NCI-H446 treated with DMSO at 0.1 percent for 48 hours (cell line): ENCODE data around the gene SYT17.

Experiments used
- DNase-seq: peaks from one replicate; lab custom pipeline; 2025; lab: John Stamatoyannopoulos, UW

The SYT17 gene

DNA sequence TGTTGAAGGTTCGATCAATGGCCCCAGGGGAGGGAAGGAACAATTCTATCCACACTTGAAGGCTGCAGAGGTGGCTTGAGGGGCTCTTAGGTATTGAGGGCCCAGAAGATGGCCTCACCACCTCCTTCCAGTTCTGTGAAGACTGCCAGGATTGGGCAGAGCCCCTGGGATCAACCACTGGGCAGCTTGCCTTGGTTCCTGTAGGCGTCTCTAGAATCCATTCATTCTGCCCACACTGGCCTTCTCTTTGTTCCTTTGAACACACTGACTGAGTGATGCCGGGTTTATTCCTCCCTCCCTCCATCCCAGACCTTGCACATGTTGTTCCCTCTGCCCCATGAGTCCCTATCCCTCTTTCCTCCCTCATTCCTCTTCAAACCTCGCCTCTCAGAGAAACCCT, 50.5 kb downstream of the SYT17 start:
- no peak for DNase-seq

DNA sequence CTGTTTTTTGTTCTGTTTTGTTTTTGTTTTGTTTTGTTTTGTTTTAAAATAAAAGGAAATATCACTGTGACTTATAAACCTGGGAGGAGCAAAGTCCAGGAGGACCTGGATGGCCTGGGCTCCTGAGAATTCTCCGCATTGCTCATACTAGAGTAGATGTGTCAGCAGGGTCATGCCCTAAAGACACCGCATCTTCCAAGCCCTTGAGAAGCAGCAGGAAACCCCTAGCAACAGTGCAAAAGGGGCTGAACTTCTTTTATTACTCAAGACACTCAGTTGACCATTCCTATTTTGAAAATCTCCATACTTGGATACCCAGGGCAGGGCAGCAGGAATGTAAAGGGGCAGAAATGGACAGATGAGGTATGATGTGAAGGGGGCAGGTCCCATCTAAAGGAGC, 51.8 kb downstream of the SYT17 start:
- no peak for DNase-seq

DNA sequence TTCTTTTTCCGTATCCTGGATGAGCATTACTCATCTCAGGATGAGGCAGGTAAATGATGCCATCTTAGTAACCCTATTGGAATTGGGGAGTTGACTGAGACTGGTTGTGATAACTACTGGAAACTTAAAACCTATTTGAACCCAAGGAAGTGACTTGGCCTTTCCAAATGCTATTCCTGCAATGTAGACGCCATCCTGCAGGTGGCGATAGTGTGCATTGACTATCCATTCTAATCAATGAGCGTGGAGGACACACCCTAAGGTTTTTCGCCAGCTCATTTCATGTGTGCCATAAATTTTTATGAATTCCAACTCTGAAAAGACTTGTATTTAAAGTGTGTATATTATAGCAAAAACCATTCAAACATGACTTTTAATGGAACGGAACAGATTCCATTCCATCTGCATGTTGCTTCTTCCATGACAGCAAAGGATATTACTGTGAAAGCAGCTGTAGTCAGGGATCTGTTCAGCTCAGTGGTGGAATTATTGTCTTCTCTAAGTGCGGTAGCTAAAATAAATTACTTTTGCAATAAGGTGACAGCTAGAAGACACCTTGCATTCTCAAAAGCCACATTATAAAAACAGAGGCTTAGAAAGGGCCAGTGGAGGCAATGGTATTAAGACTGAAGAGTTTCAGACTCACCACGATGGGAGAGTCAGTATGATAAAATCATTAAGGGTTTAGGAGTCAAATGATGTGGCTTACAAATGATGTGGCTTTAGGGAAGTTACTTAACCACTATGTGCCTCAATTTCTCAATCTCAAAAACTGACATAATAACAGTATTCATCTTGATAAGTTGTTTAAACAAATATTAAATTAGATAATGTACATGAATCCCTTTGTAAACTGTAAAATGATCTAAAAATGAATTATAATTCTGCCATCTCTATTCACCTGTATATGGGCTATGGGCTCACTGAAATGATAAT, 55.5 kb downstream of the SYT17 start:
- DNase-seq: no peak

DNA sequence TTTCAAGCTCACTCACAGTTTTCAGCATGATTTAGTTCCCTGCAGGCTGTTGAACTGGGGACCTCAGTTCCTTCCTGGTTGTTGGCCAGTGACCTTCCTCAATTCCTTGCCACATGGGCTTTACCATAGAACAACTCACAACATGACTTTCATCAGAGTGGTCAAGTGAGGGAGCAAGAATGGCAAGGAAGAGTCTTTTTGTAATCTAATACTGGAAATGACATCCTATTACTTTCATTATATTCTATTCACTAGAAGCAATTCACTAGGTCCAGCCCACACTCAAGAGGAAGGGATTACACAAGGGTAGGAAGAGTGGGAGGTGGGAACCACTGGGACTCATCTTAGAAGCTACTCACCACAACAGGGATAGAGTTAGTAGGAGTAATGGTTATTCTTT, 57.6 kb downstream of the SYT17 start:
- DNase-seq: no peak

DNA sequence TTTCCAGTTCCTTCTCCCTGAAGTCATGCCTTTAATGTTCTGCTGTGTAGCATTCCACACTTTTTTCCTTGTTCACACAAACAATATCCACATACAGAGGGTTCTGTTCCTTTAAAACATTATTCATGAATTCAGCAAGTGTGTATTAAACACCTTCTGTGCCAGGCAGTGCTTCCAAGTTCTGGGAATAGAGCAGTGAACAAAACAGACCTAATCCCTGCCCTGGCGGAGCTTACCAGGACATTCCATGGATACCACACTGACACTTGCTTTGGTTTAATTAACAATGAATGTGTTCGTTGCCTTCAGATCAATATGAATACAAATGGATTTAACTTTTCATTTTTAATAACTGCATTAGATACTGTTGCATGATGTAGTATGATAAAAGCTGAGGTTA, 59.6 kb downstream of the SYT17 start:
- DNase-seq: no peak

DNA sequence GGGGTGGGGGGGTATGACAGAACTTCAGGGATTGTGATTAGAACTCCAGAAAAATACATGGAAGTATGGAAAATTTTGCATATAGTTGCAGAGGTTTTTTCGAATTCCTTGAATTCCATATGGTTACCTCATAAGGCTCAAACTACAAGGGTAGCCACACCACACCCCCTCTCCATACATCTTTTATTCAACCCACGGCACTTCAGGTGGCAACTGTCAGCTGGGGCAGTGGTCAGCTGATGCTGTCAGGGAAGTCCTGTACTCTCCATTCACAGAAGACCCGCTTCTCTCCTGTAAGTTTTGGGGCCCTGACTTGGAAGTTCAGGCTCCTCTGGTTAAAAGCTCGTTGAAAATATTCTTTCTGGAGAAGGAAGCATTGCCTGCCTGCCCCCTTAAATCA, 60.0 kb downstream of the SYT17 start:
- DNase-seq: no peak

DNA sequence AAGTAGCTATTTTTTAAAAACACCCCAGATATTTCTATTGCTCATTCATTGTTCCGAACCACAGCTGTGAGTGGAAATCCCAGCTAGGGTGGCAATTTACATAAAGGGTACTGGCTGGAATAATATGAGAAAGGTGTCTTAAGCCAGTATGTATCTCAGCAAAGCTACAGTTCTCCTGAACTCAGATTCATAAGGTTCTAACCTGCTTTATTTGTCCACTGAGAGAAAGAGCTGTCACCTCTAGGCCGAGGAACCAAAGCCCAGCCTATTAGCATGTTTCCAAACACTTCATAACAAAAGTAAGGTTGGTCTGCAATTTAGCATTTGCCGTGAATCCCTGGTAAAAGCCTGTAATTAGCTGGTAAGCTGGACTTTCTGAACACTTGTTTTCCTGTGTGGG, 60.5 kb downstream of the SYT17 start:
- DNase-seq: no peak

DNA sequence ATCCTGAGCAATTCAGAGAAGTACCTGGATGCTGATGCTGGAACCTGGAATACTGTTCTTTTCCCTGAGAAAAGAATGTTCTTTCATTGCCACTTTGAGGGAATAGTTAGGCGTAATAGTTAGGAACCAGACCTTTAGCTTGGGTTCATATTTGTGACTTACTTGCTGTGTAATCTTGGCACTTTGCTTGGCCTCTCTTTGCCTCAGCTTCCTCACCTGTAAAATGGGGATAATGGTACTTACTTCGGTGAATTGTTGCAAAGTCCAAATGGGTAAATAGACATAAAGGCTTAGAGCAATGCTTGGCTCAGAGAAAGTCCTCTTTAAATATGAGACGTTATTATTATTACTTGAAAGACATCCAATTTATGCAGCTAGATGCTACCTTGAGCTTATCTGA, 62.5 kb downstream of the SYT17 start:
- no peak for DNase-seq

DNA sequence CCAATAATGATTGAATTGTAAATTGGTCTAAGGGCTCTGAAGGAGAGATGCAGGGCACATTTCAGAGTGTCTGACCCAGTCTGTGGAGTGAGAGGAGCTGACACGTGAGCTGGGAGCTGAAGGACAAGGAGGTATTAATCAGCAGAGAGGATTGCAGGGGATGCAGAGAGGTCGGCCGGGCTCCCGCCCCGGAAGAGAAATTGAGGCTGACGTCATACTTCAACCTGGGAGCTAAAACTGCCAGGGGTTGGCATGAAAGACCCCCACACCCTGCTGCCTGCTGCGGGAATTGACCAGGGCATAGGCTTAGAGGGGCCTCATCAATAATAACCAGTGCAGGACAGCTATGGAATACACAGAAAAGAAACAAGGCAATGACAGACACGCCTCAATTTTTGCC, 63.8 kb downstream of the SYT17 start:
- DNase-seq: no peak

DNA sequence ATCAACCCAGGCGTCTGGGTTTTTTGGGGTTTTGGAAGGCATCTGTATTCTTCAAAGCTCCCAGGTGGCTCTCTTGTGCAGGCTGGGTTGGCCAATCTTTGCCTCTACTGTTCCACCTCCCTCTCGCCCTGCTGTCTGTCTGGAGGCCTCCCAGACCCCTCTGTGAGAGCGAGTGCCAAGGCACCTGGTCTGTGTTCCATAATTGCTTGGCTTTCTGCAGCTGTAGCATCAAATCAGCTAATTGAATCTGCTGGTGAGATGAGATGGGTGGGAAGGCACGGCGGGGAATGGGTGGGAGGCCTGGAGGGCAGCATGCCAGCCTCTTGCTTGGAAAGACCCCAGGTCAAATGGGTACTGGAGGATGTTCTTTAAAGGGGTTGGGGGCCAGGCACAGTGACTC, 64.9 kb downstream of the SYT17 start:
- no peak for DNase-seq

DNA sequence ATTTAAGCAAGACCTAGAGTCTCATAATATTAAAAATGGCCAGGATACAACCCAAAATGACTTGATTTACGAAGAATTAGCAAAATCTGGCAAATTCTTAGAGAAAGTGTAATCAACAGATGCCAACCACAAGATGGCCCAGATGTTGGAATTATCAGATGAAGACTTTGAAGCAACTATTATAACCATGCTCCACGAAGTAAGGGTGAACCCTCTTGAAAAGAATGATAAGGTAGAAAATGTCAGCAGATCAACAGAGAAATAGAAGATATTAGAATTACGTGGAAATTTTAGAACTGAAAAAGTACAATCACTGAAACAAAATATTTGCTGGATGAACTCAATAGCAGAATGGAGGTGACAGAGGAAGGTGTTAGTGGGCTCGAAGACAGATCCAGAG, 67.4 kb downstream of the SYT17 start:
- no peak for DNase-seq

DNA sequence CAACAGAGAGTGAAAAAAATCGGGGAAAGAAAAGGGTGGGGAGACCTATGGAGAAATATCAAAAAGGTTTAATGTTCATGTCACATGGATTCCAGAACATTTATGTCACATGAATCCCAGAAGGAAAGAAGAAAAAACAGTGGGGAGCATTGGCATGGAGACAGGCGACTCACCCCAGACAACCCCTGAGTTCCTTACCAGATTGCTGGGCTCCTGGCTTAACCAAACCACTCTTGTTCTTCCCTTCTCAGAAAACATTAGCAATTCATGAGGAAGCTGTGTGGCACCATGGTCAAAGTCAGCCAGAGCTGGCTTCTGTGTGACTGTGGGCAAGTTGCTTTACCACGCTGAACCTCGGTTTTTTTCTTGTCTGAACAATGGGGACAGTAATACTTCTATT, 67.8 kb downstream of the SYT17 start:
- no peak for DNase-seq

DNA sequence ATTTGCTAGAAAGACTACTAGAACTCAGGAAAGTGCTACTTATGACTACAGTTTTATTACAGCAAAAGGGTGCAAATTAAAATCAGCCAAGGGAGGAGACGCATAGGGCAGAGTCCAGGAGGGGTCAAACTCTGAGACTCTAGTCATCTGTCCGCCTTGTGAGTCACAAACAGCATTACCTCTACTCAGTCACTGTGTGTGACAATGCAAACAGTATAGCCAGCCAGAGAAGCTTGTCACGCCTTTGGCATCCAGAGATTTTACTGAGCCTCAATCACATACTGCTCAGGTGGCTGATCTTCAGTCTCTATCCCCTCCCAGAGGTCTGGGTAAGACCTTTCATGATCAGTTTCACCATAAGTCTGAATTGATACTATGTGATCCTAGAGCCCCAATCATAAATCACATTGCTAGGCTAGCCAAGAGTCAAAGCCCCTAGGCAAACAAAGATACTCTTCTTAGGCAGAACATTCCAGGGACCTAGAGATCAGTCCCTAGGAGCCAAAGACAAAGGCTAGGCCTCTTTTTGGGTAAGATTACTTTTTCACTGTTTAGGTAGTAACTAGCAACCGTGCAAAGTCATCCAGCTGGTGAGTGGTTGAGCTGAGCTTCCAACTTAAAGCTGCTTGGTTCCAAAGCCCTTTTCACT, 68.6 kb downstream of the SYT17 start:
- no peak for DNase-seq

DNA sequence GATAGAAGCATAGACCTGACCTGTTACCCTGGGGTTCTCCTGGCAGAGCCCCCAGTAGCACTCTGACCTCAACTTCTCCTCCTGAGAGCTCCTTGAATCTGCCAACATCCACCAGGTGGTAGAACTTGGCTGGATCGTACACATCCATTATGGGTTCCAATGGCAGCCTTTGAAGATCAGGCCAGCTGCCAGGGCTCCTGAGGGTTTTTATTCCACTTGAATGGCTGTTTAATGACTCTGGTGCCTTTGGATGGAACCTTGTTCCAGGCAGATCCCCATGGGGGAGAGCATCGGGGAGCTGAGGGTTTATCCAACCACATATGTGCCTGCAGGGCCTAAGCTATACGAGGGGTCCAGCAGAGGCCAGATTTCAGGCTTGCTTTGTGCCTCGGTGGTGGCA, 70.4 kb downstream of the SYT17 start:
- DNase-seq: no peak

DNA sequence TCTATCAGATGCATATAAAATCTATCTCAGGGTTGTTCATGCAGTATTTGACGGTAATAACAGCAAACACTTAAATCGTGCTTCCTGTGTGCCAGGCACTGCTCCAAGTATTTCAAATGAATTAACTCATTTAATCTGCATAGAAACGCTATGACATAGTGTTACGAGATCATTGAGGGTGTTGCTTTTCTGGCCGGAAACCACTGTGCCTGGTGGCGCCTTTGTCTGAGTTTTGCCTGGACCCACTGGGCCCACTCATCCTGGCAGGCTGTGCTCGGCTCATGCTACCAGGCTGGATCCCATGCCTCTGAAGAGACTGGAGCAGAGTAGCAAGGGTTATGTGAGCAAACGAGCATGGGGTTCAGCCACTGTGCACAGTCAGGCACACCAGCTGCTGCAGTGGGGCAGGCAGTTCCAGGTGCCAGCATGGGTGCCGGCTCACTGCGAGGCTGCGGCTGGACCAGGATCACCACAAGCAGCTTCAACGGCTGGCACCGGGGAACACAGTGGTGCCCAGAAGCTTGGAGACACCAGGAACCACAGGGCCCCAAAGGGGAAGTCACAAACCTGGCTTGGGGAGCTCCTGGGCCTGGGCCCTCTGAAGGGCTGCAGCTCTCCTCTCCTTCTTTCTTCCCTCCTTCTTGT, 71.6 kb downstream of the SYT17 start:
- no peak for DNase-seq

DNA sequence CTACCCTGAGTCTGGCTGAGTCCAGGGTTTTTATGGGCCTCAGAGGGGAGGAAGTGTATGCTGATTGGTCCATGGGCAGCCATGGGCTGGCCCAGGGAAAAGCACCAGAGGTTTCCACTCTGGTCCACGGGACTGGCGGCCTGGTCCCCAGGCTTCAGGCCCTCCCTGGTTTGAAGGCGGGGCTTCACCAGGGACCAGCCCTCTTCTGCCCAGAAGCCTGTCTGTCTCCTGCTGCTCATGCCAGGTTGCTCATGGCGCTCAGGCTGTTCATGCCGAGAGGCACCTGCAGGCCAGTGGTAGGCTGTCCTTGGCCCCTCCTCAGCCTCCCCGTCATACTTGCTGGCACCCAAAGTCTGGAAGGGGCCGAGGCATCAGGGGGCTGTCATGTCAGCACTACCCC, 72.5 kb downstream of the SYT17 start:
- DNase-seq: no peak

DNA sequence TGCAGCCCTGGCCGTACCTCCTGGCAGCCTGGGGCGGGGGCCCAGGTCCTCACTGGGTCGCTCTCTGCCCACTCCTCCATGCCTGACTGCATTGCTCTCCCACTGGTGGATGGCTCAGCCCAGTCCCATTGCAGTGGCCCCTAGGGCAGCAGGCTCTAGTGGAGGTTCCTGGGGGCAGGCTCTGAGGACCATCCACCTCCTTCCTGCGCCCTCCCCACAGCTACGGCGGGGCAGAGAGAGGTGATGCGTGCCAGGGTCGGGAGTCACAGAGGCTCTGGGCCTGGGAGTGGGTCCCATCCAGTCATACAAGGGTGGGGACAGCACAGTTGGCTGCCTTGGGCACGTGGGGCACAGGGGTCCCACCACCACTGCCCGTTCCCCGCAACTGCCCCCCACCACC, 73.5 kb downstream of the SYT17 start:
- DNase-seq: no peak

DNA sequence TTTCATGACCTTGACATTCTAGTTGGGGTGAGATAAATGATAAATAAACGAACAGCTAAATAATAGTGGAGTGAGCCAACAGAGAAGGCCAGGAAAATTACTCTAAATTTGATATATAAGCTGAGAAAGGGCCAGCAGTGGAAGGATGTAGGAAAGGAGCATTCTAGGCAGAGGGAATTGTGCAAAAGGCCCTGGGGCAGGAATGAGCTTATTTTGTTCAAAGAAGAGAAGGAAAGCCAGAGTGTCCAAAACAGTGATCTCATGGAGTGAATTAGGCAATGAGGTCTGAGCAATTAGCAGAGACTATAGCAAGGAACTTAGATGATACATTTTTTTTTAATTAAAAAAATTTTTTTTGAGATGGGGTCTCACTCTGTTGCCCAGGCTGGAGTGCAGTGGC, 74.1 kb downstream of the SYT17 start:
- DNase-seq: no peak

DNA sequence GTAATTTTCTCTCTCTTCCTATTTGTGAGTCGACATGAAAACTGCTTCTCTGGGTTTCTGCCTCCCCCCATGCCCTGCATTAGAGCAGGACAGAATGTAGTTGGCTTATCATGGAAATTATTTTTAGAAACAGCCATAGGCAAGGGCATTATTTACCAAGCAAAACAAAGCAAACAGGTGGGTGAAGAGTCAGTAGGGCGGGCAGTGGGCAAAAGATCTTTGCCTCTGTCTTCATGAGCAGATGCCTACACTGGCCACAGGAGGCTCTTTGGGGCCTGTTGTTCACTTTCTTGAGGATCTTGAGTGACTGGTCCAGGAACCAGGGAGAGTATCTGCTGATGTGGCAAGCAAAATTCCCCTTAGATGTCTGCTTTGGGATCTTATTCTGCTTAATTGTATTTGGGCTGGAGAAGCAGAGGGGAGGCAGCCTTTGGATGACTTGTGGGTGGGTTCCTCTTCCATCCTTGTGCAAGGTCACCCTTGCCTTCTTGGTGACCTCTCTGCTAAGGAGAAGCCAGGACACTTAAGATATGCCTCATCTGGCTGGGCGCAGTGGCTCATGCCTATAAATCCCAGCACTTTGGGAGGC, 75.0 kb downstream of the SYT17 start:
- DNase-seq: no peak

DNA sequence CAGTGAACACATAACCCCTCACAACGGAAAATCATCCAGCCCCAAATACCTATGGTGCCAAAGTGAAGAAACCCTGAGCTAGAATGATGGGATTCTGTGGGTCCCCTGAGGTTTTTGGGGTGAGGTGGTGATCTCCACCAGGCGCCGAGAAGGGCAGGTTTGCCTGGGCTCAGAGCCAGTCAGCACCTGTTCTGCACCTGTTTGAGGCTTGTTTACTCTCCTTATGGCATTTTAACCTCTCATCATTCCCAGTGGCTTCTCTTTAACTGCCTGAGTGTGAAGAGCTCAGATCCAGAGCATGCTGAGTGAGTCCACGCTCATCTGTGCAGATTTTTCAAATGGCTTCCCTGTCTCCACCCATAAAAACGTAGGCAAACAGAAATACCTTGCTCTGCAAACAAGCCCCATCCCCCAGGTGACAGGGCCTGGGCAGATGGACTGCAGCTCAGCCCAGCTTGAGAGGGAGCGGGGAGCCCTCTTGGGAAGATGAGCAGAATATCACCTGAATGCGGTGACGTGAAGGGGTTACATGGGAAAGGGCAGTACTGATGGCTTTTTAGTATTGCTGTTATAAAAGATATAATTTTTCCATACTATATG, 77.4 kb downstream of the SYT17 start:
- DNase-seq: no peak

DNA sequence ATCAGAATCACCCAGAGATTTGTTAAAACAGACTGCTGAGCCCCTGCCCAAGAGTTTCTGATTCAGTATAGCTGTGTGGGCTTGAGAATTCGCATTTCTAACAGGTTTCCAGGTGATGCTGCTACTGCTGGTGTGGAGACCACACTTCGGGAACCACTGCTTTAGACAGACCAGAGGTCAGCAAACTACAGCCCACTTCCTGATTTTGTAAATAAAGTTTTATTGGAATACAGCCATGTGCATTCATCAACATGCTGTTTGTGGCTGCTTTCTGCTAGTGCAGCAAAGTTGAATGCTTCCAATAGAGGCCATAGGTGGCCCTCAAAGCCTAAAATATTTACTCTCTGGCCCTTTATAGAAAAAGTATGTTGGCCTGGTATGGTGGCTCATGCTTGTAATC, 84.9 kb downstream of the SYT17 start:
- no peak for DNase-seq

DNA sequence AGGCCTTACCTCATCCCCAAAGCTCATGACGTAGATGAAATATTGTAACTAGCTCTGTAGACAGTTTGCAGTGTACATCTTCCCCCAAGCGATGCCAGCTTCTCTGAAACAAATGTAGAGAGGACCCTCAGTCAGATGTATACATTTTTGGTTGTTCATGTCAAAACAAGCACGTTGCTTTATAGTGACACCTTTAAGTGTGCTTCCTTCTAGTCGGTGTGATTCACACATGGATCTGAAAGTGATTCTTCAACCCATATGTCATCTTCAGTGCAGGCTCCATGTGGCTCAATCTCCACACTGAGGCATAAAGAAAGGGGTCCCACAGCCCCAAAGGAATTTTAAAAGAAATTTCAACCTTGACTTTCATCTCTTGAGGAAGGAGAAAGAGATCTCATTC, 86.6 kb downstream of the SYT17 start:
- no peak for DNase-seq
